Lower leg skin (tissue), 4 donors: ENCODE measurements around the gene APOBEC3F. TPM values are rescaled to one million over a fixed set of nuclear protein-coding genes. Genes with fewer than 3 reads are reported as not detected.
A peak's percentile ranks its signal among the peaks of the same experiment; 100 is the strongest.
"Not testable (repeated sequence)": the region's sequence is repeated elsewhere in the genome, so short reads cannot be mapped to it uniquely, and the experiment has no call there.

Experiments used
- DNase-seq, 2 donors: peaks; one replicate each; pipeline ENCODE4 v3.0.0-alpha.2; 2019; ENCODE audit warnings: low spot score in 2 of 2
- H3K4me3 ChIP-seq: fragments of 200-600 bp; sonication (generic); 2 replicates; pipeline ENCODE4 v1.5.1; 2017; ENCODE audit warnings: mild to moderate bottlenecking, low read depth; ENCODE audit not compliant: poor library complexity, severe bottlenecking
- POLR2A ChIP-seq, 2 donors: fragments of 450-650 bp; IDR thresholded peaks; one replicate each; pipeline ENCODE4 v1.6.1; 2016 to 2017; ENCODE audit warnings: antibody characterized with exemption in 2 of 2, mild to moderate bottlenecking in 1 of 2, moderate library complexity in 1 of 2
- WGBS, 2 donors: methylation state at CpG; one replicate each; pipeline ENCODE4 v1.1.5; 2018; 5-methylcytosine and 5-hydroxymethylcytosine counted together
- intact Hi-C: fragments of 100-400 bp; cut with DNase I; formaldehyde crosslinking; loops from one replicate; pipeline ENCODE4 v1.15.0; 2023; ENCODE audit warnings: low total_unique reads
- total RNA-seq, 4 donors: library from RNA; depleted of rRNA; stranded (reverse); fragments of >200 nt; gene quantifications; one replicate each; pipeline ENCODE4 v1.1.0, GENCODE V29; 2016
- TF ChIP-seq, protein P1 (sequence below), 3 donors: fragments of 450-650 bp; IDR thresholded peaks; one replicate each; pipeline ENCODE4 v1.5.1; 2016; ENCODE audit warnings: antibody characterized with exemption in 3 of 3, mild to moderate bottlenecking in 3 of 3, moderate library complexity in 2 of 3

The APOBEC3F gene
- total RNA-seq = 1 to 10 TPM in 1 of 4 donors, under 1 TPM in 2, not detected in 1; 0.30 to 4.0 (median 0.86) TPM

DNA sequence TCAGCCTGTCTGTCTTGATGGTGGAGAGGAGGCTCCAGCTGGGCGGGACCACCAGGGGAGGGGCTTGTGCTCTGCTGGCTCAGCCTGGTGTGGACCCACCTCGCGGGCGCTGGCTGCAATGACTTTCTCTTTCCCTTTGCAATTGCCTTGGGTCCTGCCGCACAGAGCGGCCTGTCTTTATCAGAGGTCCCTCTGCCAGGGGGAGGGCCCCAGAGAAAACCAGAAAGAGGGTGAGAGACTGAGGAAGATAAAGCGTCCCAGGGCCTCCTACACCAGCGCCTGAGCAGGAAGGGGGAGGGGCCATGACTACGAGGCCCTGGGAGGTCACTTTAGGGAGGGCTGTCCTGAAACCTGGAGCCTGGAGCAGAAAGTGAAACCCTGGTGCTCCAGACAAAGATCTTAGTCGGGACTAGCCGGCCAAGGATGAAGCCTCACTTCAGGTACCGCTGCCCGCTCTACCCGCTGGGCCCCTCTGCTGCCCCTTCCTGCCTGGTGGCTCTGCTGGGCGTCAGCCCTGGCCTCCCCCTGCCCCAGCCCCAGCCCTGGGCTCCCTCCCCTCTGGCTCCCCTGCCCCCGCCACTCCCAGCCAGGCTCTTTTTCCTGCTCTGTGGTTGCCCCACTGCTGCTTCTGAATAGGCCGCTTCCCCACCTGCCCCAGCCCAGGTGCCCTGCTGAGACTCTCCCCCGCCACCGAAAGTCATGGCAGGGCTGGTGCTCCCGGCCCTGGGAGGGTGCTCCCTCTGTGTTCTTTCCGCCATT, at the start of gene APOBEC3F:
Gene APOBEC3F, plus strand, starts transcription at position 327 of the 759 bp plus-strand sequence. Its CDS starts 97 bp downstream, at position 424.
- DNase-seq = peak; percentile 38 to 91
- H3K4me3 ChIP-seq = peak within 1 kb of the TSS; percentile 52
- intact Hi-C loops = not testable (repeated sequence)
- 1 to 3% methylated on average over 14 to 19 of the region's 21 CpGs for WGBS, 2 donors

DNA sequence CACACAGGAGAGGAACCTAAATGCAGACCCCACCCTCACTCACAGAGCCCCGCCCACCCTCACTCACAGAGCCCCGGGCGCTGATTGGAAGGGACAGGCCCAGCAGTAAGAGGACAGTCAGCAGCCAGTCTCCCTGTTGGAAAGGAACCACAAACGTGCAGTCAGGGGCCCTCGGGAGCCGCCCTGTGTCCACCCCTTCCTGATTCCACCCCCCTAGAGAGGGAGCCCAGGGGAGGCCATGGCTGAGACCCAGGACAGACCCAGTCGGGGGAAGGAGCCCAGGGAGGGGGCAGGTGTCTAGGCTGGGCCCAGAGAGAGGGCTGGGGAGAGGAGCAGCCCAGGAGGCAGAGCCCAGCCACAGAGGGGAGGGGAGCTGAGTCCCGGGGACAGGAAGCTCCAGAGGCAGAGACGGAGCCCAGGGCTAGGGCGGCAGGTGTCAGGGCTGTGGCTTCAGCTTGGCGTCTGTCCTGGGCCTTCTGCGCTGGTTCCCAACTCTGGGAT, 47.7 kb upstream of the APOBEC3F start:
- DNase-seq, intact Hi-C loops, H3K4me3 ChIP-seq: not testable (repeated sequence)
- WGBS, 2 donors = 19 to 38% methylated on average over 8 to 11 of the region's 12 CpGs

DNA sequence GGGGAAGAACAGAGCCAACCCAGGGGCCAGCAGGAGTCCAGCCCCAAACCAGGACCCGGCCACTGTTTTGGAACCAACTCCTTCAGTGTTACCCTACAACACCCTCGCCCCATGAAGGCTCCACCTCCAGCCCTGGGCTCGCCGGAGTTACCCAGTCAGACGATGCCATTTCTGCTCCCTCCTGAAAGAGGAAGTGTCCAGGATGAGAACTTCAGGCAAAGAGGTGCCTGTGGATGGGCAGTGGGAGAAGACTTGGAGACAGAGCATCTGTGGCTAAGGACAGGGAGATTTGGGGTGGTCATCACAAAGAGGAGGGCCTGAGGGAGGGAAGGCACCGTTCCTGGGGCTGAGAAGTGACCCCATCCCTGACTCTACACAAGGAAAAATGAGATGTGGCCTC, 44.6 kb upstream of the APOBEC3F start:
- WGBS, 2 donors = 59 to 73% methylated on average over 6 of the region's 6 CpGs
- intact Hi-C loops = no loop called here
- no peak overlapping the region for H3K4me3 ChIP-seq
- TF ChIP-seq POLR2A (IDR thresholded peaks at IDR 0.05) = no peak
- TF ChIP-seq, protein P1, sequence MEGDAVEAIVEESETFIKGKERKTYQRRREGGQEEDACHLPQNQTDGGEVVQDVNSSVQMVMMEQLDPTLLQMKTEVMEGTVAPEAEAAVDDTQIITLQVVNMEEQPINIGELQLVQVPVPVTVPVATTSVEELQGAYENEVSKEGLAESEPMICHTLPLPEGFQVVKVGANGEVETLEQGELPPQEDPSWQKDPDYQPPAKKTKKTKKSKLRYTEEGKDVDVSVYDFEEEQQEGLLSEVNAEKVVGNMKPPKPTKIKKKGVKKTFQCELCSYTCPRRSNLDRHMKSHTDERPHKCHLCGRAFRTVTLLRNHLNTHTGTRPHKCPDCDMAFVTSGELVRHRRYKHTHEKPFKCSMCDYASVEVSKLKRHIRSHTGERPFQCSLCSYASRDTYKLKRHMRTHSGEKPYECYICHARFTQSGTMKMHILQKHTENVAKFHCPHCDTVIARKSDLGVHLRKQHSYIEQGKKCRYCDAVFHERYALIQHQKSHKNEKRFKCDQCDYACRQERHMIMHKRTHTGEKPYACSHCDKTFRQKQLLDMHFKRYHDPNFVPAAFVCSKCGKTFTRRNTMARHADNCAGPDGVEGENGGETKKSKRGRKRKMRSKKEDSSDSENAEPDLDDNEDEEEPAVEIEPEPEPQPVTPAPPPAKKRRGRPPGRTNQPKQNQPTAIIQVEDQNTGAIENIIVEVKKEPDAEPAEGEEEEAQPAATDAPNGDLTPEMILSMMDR (IDR thresholded peaks at IDR 0.05) = no peak
- no peak for DNase-seq

DNA sequence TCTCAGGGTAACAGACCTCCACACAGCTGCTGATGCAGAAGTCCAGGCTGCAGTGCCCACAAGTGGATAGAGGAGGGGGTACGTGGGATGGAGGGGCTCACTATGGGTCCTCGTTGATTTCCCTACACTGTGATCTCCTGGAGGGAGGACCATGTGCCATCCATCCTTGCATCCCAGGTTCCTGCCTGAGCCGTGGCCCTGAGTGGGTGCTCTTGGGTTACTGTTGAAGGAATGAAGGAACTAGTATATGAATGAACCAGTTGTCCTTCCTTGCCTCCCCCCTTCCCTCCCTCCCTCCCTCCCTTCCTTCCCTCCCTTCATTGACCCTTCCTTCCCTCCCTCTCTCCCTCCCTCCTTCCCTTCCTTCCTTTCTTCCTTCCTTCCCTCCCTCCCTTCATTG, 43.1 kb upstream of the APOBEC3F start:
- H3K4me3 ChIP-seq = no peak overlapping the region
- TF ChIP-seq, protein P1 (IDR thresholded peaks at IDR 0.05) = no peak
- TF ChIP-seq POLR2A (IDR thresholded peaks at IDR 0.05) = no peak
- DNase-seq = no peak
- intact Hi-C loops = no loop called here
- 80 to 93% methylated on average over 3 of the region's 3 CpGs for WGBS, 2 donors

DNA sequence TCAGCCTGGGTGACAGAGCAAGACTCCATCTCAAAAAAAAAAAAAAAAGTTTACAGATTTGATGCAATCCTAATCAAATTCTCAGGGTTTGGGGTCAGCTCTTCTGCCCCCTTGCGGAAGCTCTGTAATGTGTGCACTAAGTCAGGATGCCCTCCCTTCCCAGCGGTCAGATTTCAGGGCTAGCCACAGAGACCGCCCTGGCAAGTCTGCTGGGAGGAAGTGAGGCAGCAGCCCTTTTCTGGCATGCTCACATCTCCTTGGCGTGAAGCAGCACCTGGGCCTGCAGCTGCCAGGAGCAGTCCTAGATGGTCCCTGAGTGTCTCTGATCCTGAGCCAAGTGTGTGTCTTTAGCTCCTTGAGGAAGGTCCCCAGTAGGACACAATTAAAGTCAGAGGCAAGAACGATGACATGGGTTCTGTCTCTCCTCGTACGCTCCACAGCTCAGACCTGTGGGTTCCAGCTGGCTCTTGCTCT, 37.5 kb upstream of the APOBEC3F start:
- intact Hi-C loops = no loop called here

DNA sequence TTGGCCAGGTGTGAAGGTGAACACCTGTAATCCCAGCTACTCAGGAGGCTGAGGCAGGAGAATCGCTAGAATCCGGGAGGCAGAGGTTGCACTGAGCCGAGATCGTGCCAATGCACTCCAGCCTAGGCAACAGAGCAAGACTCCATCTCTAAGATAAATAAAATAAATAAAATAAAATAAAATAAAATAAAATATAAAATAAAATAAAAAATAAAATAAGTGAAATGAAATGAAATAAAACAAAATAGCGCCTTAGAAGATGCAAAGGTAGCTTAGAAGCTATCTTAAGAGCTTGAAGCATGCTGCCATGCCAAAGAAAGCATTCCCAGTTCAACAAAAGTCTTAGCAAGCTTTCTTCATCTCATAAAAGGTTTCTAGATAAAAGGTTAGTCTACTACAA, 33.5 kb upstream of the APOBEC3F start:
- H3K4me3 ChIP-seq = no peak overlapping the region
- no peak for TF ChIP-seq POLR2A (IDR thresholded peaks at IDR 0.05)
- TF ChIP-seq, protein P1 (IDR thresholded peaks at IDR 0.05) = no peak
- 96% methylated on average over 5 of the region's 5 CpGs for WGBS, 2 donors
- intact Hi-C loops = no loop called here
- DNase-seq = no peak

More for the DNA sequence above, 37.5 kb upstream of the APOBEC3F start:
- DNase-seq = peak; percentile 55 to 93
- WGBS, 2 donors = 8 to 11% methylated on average over 7 of the region's 7 CpGs
- no peak for TF ChIP-seq POLR2A (IDR thresholded peaks at IDR 0.05)
- TF ChIP-seq, protein P1 (IDR thresholded peaks at IDR 0.05) = peak in 1 of 3 donors; percentile 71
- H3K4me3 ChIP-seq = no peak overlapping the region

DNA sequence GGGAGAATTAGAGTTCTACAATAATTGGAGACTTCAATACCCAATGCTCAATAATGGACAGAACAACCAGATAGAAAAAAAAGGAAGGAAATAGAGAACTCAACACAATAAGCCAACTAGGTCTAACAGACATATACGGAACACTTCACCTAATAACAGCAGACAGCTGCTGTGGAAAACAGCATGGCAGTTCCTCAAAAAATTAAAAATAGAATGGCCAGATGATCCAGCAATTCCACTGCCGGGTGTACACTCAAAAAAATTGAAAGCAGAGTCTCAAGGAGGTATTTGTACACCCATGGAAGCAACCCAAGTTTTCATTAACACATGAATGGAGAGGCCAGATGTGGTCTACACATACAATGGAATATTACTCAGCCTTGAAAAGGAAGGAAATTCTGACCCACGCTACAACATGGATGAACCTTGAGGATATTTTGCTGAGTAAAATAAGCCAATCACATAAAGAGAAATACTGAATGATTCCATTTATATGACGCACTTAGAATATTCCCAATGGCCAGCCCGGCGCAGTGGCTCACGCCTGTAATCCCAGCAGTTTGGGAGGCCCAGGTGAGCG, 32.3 kb upstream of the APOBEC3F start:
- intact Hi-C loops, DNase-seq, H3K4me3 ChIP-seq: not testable (repeated sequence)
- 83 to 85% methylated on average over 8 of the region's 8 CpGs for WGBS, 2 donors
